ENCODE results near the gene IL2RA.

DNA sequence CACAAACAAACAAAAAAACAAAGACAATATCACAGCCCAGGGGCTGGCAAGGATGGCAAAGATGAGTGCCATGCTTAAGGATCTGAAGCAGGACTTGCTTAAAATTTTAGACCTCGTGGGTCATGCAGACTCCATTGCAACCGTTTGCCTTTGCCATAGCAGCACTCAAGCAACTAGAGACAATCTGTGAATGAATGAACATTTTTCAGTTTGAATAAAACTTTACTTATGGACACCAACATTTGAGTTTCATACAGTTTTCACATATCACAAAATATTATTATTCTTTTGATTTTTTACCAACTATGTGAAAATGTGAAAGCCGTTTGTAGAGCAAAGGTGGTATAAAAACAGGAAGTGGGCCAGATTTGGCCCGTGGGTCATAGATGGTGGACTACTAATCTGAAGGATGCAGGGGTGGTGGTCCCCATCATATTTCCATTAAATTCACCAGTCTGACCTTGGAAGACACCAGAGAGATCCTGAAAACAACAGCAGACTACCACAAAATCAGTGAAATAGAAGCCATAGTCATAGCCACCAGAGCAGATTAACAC is 18.3 kb upstream of the IL2RA start:
- TF ChIP-seq, protein P1, sequence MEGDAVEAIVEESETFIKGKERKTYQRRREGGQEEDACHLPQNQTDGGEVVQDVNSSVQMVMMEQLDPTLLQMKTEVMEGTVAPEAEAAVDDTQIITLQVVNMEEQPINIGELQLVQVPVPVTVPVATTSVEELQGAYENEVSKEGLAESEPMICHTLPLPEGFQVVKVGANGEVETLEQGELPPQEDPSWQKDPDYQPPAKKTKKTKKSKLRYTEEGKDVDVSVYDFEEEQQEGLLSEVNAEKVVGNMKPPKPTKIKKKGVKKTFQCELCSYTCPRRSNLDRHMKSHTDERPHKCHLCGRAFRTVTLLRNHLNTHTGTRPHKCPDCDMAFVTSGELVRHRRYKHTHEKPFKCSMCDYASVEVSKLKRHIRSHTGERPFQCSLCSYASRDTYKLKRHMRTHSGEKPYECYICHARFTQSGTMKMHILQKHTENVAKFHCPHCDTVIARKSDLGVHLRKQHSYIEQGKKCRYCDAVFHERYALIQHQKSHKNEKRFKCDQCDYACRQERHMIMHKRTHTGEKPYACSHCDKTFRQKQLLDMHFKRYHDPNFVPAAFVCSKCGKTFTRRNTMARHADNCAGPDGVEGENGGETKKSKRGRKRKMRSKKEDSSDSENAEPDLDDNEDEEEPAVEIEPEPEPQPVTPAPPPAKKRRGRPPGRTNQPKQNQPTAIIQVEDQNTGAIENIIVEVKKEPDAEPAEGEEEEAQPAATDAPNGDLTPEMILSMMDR (IDR thresholded peaks at IDR 0.05) = no peak
- TF ChIP-seq POLR2A (IDR thresholded peaks at IDR 0.05) = no peak

Measured in Peyer's patch (tissue), 4 donors.